ENCODE data around the gene FOXP1.

Gene FOXP1

DNA sequence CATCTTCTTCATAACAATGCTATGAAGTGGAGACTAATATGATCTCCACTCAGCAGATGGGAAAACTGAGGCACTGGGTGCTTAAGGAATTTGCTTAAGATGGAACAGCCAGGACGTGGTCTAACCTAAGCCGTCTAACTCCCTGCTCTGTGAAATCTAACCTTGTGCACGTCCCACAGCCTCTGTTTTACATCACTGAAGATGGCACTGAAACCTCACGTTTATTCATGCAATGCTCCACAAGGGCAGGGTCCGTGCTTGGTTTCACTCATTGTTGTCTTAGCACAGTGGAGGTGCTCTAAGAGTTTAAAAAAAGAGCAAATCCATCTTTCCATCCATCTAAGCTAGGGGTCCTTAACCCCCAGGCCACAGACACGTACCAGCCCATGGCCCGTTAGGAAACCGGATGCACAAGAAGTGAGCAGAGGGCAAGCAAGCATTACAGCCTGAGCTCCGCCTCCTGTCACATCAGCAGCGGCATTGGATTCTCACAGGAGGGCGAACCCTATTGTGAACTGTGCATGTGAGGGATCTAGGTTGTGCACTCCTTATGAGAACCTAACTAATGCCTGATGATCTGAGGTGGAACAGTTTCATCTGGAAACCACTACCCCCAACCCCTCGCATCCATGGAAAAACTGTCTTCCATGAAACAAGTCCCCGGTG, 118.0 kb downstream of the FOXP1 start:
- TF ChIP-seq CTCF (IDR thresholded peaks at IDR 0.05; ENCODE audit: low read depth, low read length) = no peak
- in situ Hi-C loops (cut with HindIII; ENCODE audit: low sequenced_read_pairs) = no loop called here
- H3K4me3 ChIP-seq (ENCODE audit: low read depth, low read length) = no peak overlapping the region
- no peak for DNase-seq (ENCODE audit: low read depth, low spot score)

GRCh38 chr3:71464613-71465012, 118.9 kb downstream of the FOXP1 start:
- H3K4me3 ChIP-seq (ENCODE audit: low read depth, low read length) = no peak overlapping the region
- no peak for TF ChIP-seq CTCF (IDR thresholded peaks at IDR 0.05; ENCODE audit: low read depth, low read length)
- no peak for DNase-seq (ENCODE audit: low read depth, low spot score)
- in situ Hi-C loops (cut with HindIII; ENCODE audit: low sequenced_read_pairs) = no loop called here

GRCh38 chr3:71463617-71464016, 119.9 kb downstream of the FOXP1 start:
- in situ Hi-C loops (cut with HindIII; ENCODE audit: low sequenced_read_pairs) = no loop called here
- H3K4me3 ChIP-seq (ENCODE audit: low read depth, low read length) = no peak overlapping the region
- DNase-seq (ENCODE audit: low read depth, low spot score) = no peak
- TF ChIP-seq CTCF (IDR thresholded peaks at IDR 0.05; ENCODE audit: low read depth, low read length) = no peak

- no peak overlapping the region for H3K4me3 ChIP-seq (ENCODE audit: low read depth, low read length)
- DNase-seq (ENCODE audit: low read depth, low spot score) = no peak
- in situ Hi-C loops (cut with HindIII; ENCODE audit: low sequenced_read_pairs) = no loop called here
- TF ChIP-seq CTCF (IDR thresholded peaks at IDR 0.05; ENCODE audit: low read depth, low read length) = no peak
These were observed 120.9 kb downstream of the FOXP1 start for GRCh38 chr3:71462586-71462985.

DNA sequence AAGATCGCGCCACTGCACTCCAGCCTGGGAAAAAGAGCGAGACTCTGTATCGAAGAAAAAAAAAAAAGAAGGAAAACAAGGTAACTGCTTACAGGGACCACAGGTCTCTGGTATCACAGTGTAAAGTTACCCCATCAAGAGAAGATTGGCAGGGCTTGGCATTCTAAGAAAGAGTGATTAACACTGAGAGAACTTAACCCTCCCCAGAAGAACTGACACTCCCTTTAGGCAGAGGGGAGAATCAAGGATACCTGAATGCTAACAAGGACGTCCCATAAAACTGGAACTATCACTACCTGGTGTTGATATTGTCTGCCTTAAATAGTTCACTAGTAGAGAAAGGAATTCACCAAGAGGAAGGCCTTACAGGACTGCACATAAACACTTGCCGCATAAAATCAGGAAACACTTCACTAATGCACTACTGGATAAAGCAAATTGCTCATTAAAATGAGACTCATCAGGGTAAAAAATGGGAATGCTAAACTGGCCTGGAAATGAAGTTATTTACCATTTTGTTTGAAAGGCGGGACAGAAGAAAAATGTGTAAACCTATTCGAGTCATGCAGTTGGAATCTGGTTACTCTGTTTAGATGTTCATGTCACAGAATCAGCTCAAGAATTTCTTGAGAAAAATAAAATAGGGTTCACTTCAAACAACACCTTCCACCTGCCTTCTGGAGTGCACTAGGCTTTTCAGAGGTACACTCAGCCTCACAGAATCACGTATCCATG, 121.6 kb downstream of the FOXP1 start:
- in situ Hi-C loops (cut with HindIII; ENCODE audit: low sequenced_read_pairs) = no loop called here
- TF ChIP-seq CTCF (IDR thresholded peaks at IDR 0.05; ENCODE audit: low read depth, low read length) = no peak
- peak; percentile 42 for DNase-seq (ENCODE audit: low read depth, low spot score)
- no peak overlapping the region for H3K4me3 ChIP-seq (ENCODE audit: low read depth, low read length)

DNA sequence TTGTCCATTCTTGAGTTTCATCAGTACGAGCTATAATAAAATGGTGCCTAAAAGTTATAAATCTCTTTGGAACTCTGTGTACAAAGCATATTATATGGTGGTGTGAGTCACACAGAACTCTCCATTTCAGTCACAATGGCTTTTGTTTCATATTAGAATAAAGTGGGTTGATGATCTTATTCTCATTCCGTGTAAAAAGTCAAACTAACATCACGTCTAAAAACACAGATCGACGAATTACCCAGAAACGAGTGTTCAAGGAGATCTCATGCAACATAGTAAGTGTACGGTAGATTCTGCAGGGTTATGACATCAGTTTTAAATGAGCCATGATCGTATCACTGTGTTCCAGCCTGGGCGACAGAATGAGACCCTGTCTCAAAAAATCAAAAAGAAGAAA, 122.4 kb downstream of the FOXP1 start:
- no peak for TF ChIP-seq CTCF (IDR thresholded peaks at IDR 0.05; ENCODE audit: low read depth, low read length)
- DNase-seq (ENCODE audit: low read depth, low spot score) = no peak
- H3K4me3 ChIP-seq (ENCODE audit: low read depth, low read length) = no peak overlapping the region
- in situ Hi-C loops (cut with HindIII; ENCODE audit: low sequenced_read_pairs) = no loop called here

Data from astrocyte of the spinal cord (primary cell).